ENCODE data around the gene FIGLA. TPM values are rescaled to one million over a fixed set of nuclear protein-coding genes. Genes with fewer than 3 reads are reported as not detected.

The FIGLA gene
- total RNA-seq, 1 donor from 2014 or later, result not detected

DNA sequence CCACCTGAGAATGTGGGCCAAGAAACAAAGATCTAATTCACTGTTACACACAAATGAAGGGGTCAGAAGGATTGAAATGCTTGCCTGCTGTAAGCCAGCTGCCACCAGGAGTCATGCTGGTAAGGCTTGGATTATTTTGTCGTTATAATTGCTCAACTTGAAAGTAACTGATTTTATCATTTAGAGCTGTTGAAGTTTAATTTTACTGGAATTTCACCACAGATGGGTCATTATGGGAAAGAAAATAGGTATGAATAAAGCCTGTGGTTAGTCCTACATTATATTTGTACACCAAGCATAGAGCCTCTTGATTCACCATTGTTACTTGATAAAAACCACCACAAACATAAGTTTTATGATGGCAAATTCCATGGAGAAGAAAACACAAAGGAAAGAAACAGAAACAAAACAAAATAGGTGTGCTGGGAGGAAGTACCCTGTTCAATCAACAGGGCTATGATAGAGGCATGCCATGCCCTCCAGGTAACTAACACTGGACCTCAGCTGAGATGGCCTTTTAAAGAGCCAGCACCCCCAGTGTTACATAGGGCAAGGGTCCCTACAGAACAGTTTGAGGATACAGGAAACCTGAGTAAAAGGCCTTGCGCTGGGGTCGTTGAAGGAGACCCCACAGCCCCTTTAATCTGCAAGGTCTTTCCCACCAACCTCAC lies 27.0 kb upstream of the FIGLA start:
- Mint-ChIP-seq H3K27ac (ENCODE audit: unreplicated experiment) (no peak overlapping the region), H3K9me3 (ENCODE audit: unreplicated experiment) (peaks cover 5% of the 10 kb centered on the region), H3K36me3 (ENCODE audit: low read depth, unreplicated experiment) (no peaks in the 10 kb centered on the region), H3K4me3 (ENCODE audit: unreplicated experiment) (no peak overlapping the region), H3K27me3 (ENCODE audit: low read depth, unreplicated experiment) (peaks cover 45% of the 10 kb centered on the region), H3K4me1 (ENCODE audit: low read depth, unreplicated experiment) (no peaks in the 10 kb centered on the region)
- DNase-seq (ENCODE audit: low read depth) (no peak), FAIRE-seq (no peak)
- Histone ChIP-seq H3K4me2 (ENCODE audit: low read length) (no peak overlapping the region), H3K27ac (ENCODE audit: low read depth, low read length) (no peak overlapping the region), H2AFZ (ENCODE audit: low read depth, low read length) (no peak overlapping the region), H3K9me3 (ENCODE audit: insufficient read depth, low read depth, low read length) (no peaks in the 10 kb centered on the region), H4K20me1 (ENCODE audit: insufficient read depth, low read length) (no peaks in the 10 kb centered on the region), H3K36me3 (ENCODE audit: insufficient read depth, low read length) (no peaks in the 10 kb centered on the region), H3K27me3 (ENCODE audit: insufficient read depth, low read length) (peaks cover 31% of the 10 kb centered on the region), H3K4me3 (ENCODE audit: insufficient read depth, low read depth, low read length) (no peak overlapping the region), H3K79me2 (ENCODE audit: insufficient read depth, low read length) (no peaks in the 10 kb centered on the region), H3K9ac (ENCODE audit: low read length) (no peak overlapping the region), H3K4me1 (ENCODE audit: insufficient read depth, low read length) (no peaks in the 10 kb centered on the region)
- TF ChIP-seq, protein P1, sequence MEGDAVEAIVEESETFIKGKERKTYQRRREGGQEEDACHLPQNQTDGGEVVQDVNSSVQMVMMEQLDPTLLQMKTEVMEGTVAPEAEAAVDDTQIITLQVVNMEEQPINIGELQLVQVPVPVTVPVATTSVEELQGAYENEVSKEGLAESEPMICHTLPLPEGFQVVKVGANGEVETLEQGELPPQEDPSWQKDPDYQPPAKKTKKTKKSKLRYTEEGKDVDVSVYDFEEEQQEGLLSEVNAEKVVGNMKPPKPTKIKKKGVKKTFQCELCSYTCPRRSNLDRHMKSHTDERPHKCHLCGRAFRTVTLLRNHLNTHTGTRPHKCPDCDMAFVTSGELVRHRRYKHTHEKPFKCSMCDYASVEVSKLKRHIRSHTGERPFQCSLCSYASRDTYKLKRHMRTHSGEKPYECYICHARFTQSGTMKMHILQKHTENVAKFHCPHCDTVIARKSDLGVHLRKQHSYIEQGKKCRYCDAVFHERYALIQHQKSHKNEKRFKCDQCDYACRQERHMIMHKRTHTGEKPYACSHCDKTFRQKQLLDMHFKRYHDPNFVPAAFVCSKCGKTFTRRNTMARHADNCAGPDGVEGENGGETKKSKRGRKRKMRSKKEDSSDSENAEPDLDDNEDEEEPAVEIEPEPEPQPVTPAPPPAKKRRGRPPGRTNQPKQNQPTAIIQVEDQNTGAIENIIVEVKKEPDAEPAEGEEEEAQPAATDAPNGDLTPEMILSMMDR (IDR thresholded peaks at IDR 0.05; ENCODE audit: insufficient read depth, low read depth, low read length), result no peak
- no peak for TF ChIP-seq EZH2 (IDR thresholded peaks at IDR 0.05; ENCODE audit: insufficient read depth, low read length)

- Histone ChIP-seq H3K79me2 (ENCODE audit: insufficient read depth, low read length) (no peaks in the 10 kb centered on the region), H3K36me3 (ENCODE audit: insufficient read depth, low read length) (no peaks in the 10 kb centered on the region), H3K4me2 (ENCODE audit: low read length) (no peak overlapping the region), H3K4me1 (ENCODE audit: insufficient read depth, low read length) (no peaks in the 10 kb centered on the region), H3K4me3 (ENCODE audit: insufficient read depth, low read depth, low read length) (no peak overlapping the region), H3K9me3 (ENCODE audit: insufficient read depth, low read depth, low read length) (no peaks in the 10 kb centered on the region), H3K27me3 (ENCODE audit: insufficient read depth, low read length) (peaks cover 31% of the 10 kb centered on the region), H3K27ac (ENCODE audit: low read depth, low read length) (no peak overlapping the region), H2AFZ (ENCODE audit: low read depth, low read length) (no peak overlapping the region), H3K9ac (ENCODE audit: low read length) (no peak overlapping the region), H4K20me1 (ENCODE audit: insufficient read depth, low read length) (no peaks in the 10 kb centered on the region)
- H3K27me3 Mint-ChIP-seq (ENCODE audit: low read depth, unreplicated experiment), result peaks cover 48% of the 10 kb centered on the region
- FAIRE-seq (no peak), DNase-seq (ENCODE audit: low read depth) (no peak)
- peaks cover 7% of the 10 kb centered on the region for H3K9me3 Mint-ChIP-seq (ENCODE audit: unreplicated experiment)
- H3K4me3 Mint-ChIP-seq (ENCODE audit: unreplicated experiment), result no peak overlapping the region
- no peak overlapping the region for H3K27ac Mint-ChIP-seq (ENCODE audit: unreplicated experiment)
- TF ChIP-seq EZH2 (IDR thresholded peaks at IDR 0.05; ENCODE audit: insufficient read depth, low read length), result no peak
- TF ChIP-seq, protein P1 (IDR thresholded peaks at IDR 0.05; ENCODE audit: insufficient read depth, low read depth, low read length), result no peak
- H3K4me1 Mint-ChIP-seq (ENCODE audit: low read depth, unreplicated experiment), result no peaks in the 10 kb centered on the region
- H3K36me3 Mint-ChIP-seq (ENCODE audit: low read depth, unreplicated experiment), result no peaks in the 10 kb centered on the region
Measured at GRCh38 chr2:70816726-70817125, 26.3 kb upstream of the FIGLA start.

Measured in astrocyte (in vitro differentiated cells and primary cell).